Measurements from ENCODE around the gene ZNF593OS.

ZNF593OS gene

GRCh38 chr1:26153966-26154532, 17.6 kb downstream of the ZNF593OS start:
- no peak for ATAC-seq
- TF ChIP-seq ZC3H10 (CRISPR knock-in tag; IDR thresholded peaks at IDR 0.05) (no peak), ZNF70 (CRISPR knock-in tag; IDR thresholded peaks at IDR 0.05) (no peak), CREB5 (CRISPR knock-in tag; IDR thresholded peaks at IDR 0.05; ENCODE audit: low read depth) (no peak), TCF4 (CRISPR knock-in tag; IDR thresholded peaks at IDR 0.05; ENCODE audit: borderline replicate concordance) (no peak), TSHZ2 (CRISPR knock-in tag; IDR thresholded peaks at IDR 0.05) (no peak), ZNF565 (CRISPR knock-in tag; conservative IDR thresholded peaks at IDR 0.05; ENCODE audit: low read depth) (no peak), RARB (CRISPR knock-in tag; IDR thresholded peaks at IDR 0.05) (no peak), ZFP30 (CRISPR knock-in tag; IDR thresholded peaks at IDR 0.05) (no peak), GLIS3 (CRISPR knock-in tag; IDR thresholded peaks at IDR 0.05) (no peak), CSRNP3 (CRISPR knock-in tag; IDR thresholded peaks at IDR 0.05) (no peak), ISL1 (CRISPR knock-in tag; IDR thresholded peaks at IDR 0.05) (no peak), ARNTL (CRISPR knock-in tag; IDR thresholded peaks at IDR 0.05; ENCODE audit: borderline replicate concordance, low read depth) (no peak), PPARA (CRISPR knock-in tag; IDR thresholded peaks at IDR 0.05; ENCODE audit: borderline replicate concordance) (no peak), BACH2 (CRISPR knock-in tag; IDR thresholded peaks at IDR 0.05; ENCODE audit: borderline replicate concordance) (no peak), ESRRG (CRISPR knock-in tag; IDR thresholded peaks at IDR 0.05) (no peak)

GRCh38 chr1:26148887-26149286, 22.7 kb downstream of the ZNF593OS start:
- ATAC-seq: no peak
- TF ChIP-seq GLIS3 (CRISPR knock-in tag; IDR thresholded peaks at IDR 0.05) (no peak), RARB (CRISPR knock-in tag; IDR thresholded peaks at IDR 0.05) (no peak), BACH2 (CRISPR knock-in tag; IDR thresholded peaks at IDR 0.05; ENCODE audit: borderline replicate concordance) (no peak), CREB5 (CRISPR knock-in tag; IDR thresholded peaks at IDR 0.05; ENCODE audit: low read depth) (no peak), ARNTL (CRISPR knock-in tag; IDR thresholded peaks at IDR 0.05; ENCODE audit: borderline replicate concordance, low read depth) (no peak), ISL1 (CRISPR knock-in tag; IDR thresholded peaks at IDR 0.05) (no peak), ZFP30 (CRISPR knock-in tag; IDR thresholded peaks at IDR 0.05) (no peak), TCF4 (CRISPR knock-in tag; IDR thresholded peaks at IDR 0.05; ENCODE audit: borderline replicate concordance) (no peak), ZNF565 (CRISPR knock-in tag; conservative IDR thresholded peaks at IDR 0.05; ENCODE audit: low read depth) (no peak), ZNF70 (CRISPR knock-in tag; IDR thresholded peaks at IDR 0.05) (no peak), ZC3H10 (CRISPR knock-in tag; IDR thresholded peaks at IDR 0.05) (no peak), CSRNP3 (CRISPR knock-in tag; IDR thresholded peaks at IDR 0.05) (no peak), TSHZ2 (CRISPR knock-in tag; IDR thresholded peaks at IDR 0.05) (no peak), SNAI2 (CRISPR knock-in tag; IDR thresholded peaks at IDR 0.05) (no peak), CSDC2 (CRISPR knock-in tag; IDR thresholded peaks at IDR 0.05) (no peak), ESRRG (CRISPR knock-in tag; IDR thresholded peaks at IDR 0.05) (no peak), PPARA (CRISPR knock-in tag; IDR thresholded peaks at IDR 0.05; ENCODE audit: borderline replicate concordance) (no peak), ZFP3 (CRISPR knock-in tag; IDR thresholded peaks at IDR 0.05) (no peak)
